ENCODE results near the gene TBC1D22A.

DNA sequence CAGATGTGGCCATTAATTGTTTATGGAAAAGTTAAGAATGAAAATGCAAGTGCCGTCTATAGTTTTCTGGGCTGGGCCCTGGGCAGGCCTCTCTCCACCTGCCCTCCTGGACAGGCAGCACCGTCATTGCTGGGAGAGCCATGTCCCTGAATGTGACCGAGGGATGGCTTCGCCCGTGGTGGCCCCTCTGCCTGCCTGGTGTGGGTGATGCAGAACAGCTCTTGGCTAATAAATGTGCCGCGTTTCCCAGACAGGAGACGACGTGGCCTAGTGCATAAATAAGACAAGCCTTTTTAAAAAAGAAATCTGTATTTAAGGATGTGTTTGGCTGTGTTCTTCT is 407.3 kb downstream of the TBC1D22A start:
- TF ChIP-seq, protein P1, sequence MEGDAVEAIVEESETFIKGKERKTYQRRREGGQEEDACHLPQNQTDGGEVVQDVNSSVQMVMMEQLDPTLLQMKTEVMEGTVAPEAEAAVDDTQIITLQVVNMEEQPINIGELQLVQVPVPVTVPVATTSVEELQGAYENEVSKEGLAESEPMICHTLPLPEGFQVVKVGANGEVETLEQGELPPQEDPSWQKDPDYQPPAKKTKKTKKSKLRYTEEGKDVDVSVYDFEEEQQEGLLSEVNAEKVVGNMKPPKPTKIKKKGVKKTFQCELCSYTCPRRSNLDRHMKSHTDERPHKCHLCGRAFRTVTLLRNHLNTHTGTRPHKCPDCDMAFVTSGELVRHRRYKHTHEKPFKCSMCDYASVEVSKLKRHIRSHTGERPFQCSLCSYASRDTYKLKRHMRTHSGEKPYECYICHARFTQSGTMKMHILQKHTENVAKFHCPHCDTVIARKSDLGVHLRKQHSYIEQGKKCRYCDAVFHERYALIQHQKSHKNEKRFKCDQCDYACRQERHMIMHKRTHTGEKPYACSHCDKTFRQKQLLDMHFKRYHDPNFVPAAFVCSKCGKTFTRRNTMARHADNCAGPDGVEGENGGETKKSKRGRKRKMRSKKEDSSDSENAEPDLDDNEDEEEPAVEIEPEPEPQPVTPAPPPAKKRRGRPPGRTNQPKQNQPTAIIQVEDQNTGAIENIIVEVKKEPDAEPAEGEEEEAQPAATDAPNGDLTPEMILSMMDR (IDR thresholded peaks at IDR 0.05 in 2 of 3, conservative IDR thresholded peaks at IDR 0.05 in 1 of 3; ENCODE audit: control insufficient read depth in 2 of 3, extremely low read depth in 1 of 3, insufficient read depth in 1 of 3, low read depth in 3 of 3, low read length in 3 of 3): no peak
- TF ChIP-seq MAX (IDR thresholded peaks at IDR 0.05; ENCODE audit: low read depth, low read length): no peak
- no peak for TF ChIP-seq USF1 (IDR thresholded peaks at IDR 0.05; ENCODE audit: borderline replicate concordance, extremely low read length, insufficient read depth, low read depth, low read length)
- no peak for TF ChIP-seq PML (IDR thresholded peaks at IDR 0.05; ENCODE audit: low read length)
- no peak for TF ChIP-seq ETV6 (conservative IDR thresholded peaks at IDR 0.05 in 1 of 2, IDR thresholded peaks at IDR 0.05 in 1 of 2; ENCODE audit: borderline replicate concordance in 1 of 2, low read depth in 1 of 2)
- no peak for TF ChIP-seq EGR1 (IDR thresholded peaks at IDR 0.05; ENCODE audit: borderline replicate concordance in 1 of 2, low read depth in 2 of 2, low read length in 2 of 2)

All from GM12878 (cell line).